Measurements from ENCODE around the gene SLC2A11. TPM values are rescaled to one million over a fixed set of nuclear protein-coding genes. Genes with fewer than 3 reads are reported as not detected.

SLC2A11 gene
- total and polyA plus RNA-seq, 10 of the 15 experiments (the other 5 are each of a cell fraction or from before 2014, with no cell fraction given) = 0.98 to 18.3 (median 8.6) TPM

- TF ChIP-seq BCL3 (IDR thresholded peaks at IDR 0.05; ENCODE audit: borderline replicate concordance, insufficient read depth, low read depth, low read length, poor library complexity, severe bottlenecking) (no peak), SREBF1 (IDR thresholded peaks at IDR 0.05; ENCODE audit: low read length) (no peak)
Observed at GRCh38 chr22:23926561-23926960, 68.9 kb downstream of the SLC2A11 start (continued).

Small RNA genes lying within 50 kb of the gene (small RNA-seq; reads per million reads assigned to genes)
- not detected for gene RN7SL268P

Other genes with a start within 250 kb of the SLC2A11 start
Only the 7 nearest of the 16 such genes appear.
- gene C22orf15, start 94.9 kb upstream of the SLC2A11 start, total RNA-seq (2014; rRNA removed) = 0.16 and 0.40 TPM in 2 replicates
- gene C22orf15, start 94.9 kb upstream of the SLC2A11 start, total RNA-seq (2014; rRNA removed; fragmentation: Illumina TruSeq; extraction: Trizol) = not detected in 2 replicates
- 0.40 TPM in 1 of 2 replicates, not detected in the other for gene C22orf15, start 94.9 kb upstream of the SLC2A11 start, total RNA-seq (2021)
- 0.05 TPM in 1 of 2 replicates, not detected in the other for gene C22orf15, start 94.9 kb upstream of the SLC2A11 start, polyA plus RNA-seq (2011; rRNA removed)
- 0.11 and 0.12 TPM in 2 replicates for gene C22orf15, start 94.9 kb upstream of the SLC2A11 start, polyA plus RNA-seq (2014; fragmentation: Illumina TruSeq; extraction: Trizol)
- gene C22orf15, start 94.9 kb upstream of the SLC2A11 start, polyA plus RNA-seq (2014; fragmentation: Nextera tagmentation; extraction: Ambion mirVana) = under 1 TPM in 1 of 2 experiments, not detected in 1; 0.07 TPM
- 0.04 and 0.47 TPM in 2 replicates for gene C22orf15, start 94.9 kb upstream of the SLC2A11 start, polyA plus RNA-seq (2014; rRNA removed)
- gene C22orf15, start 94.9 kb upstream of the SLC2A11 start, polyA plus RNA-seq (2016; fragmentation: Nextera tagmentation; extraction: Ambion mirVana) = under 1 TPM; 0.13 to 0.23 TPM
- gene CHCHD10, start 89.9 kb upstream of the SLC2A11 start, total RNA-seq (2014; rRNA removed) = 78.0 and 104 TPM in 2 replicates
- 103 and 117 TPM in 2 replicates for gene CHCHD10, start 89.9 kb upstream of the SLC2A11 start, total RNA-seq (2014; rRNA removed; fragmentation: Illumina TruSeq; extraction: Trizol)
- 237 and 241 TPM in 2 replicates for gene CHCHD10, start 89.9 kb upstream of the SLC2A11 start, total RNA-seq (2021)
- gene CHCHD10, start 89.9 kb upstream of the SLC2A11 start, polyA plus RNA-seq (2011; rRNA removed) = 23.9 and 34.4 TPM in 2 replicates
- 27.2 and 126 TPM in 2 replicates for gene CHCHD10, start 89.9 kb upstream of the SLC2A11 start, polyA plus RNA-seq (2014; fragmentation: Illumina TruSeq; extraction: Trizol)
- 100 to 1,000 TPM in 1 of 2 experiments, 10 to 100 TPM in 1; 13.2 to 216 TPM for gene CHCHD10, start 89.9 kb upstream of the SLC2A11 start, polyA plus RNA-seq (2014; fragmentation: Nextera tagmentation; extraction: Ambion mirVana)
- 129 and 191 TPM in 2 replicates for gene CHCHD10, start 89.9 kb upstream of the SLC2A11 start, polyA plus RNA-seq (2014; rRNA removed)
- gene CHCHD10, start 89.9 kb upstream of the SLC2A11 start, polyA plus RNA-seq (2016; fragmentation: Nextera tagmentation; extraction: Ambion mirVana) = 100 to 1,000 TPM; 135 to 202 TPM
- 0.60 and 1.0 TPM in 2 replicates for gene MMP11, start 85.0 kb upstream of the SLC2A11 start, total RNA-seq (2014; rRNA removed)
- gene MMP11, start 85.0 kb upstream of the SLC2A11 start, total RNA-seq (2014; rRNA removed; fragmentation: Illumina TruSeq; extraction: Trizol) = not detected in 2 replicates
- gene MMP11, start 85.0 kb upstream of the SLC2A11 start, total RNA-seq (2021) = 0.41 and 0.48 TPM in 2 replicates
- 0.12 TPM in 1 of 2 replicates, not detected in the other for gene MMP11, start 85.0 kb upstream of the SLC2A11 start, polyA plus RNA-seq (2011; rRNA removed)
- 0.03 TPM in 1 of 2 replicates, not detected in the other for gene MMP11, start 85.0 kb upstream of the SLC2A11 start, polyA plus RNA-seq (2014; fragmentation: Illumina TruSeq; extraction: Trizol)
- gene MMP11, start 85.0 kb upstream of the SLC2A11 start, polyA plus RNA-seq (2014; fragmentation: Nextera tagmentation; extraction: Ambion mirVana) = under 1 TPM in 1 of 2 experiments, not detected in 1; 0.05 TPM
- gene MMP11, start 85.0 kb upstream of the SLC2A11 start, polyA plus RNA-seq (2014; rRNA removed) = 0.18 and 1.1 TPM in 2 replicates
- gene MMP11, start 85.0 kb upstream of the SLC2A11 start, polyA plus RNA-seq (2016; fragmentation: Nextera tagmentation; extraction: Ambion mirVana) = under 1 TPM; 0.20 to 0.48 TPM
- gene SMARCB1, start 70.9 kb upstream of the SLC2A11 start, total RNA-seq (2014; rRNA removed) = 167 and 177 TPM in 2 replicates
- 108 and 112 TPM in 2 replicates for gene SMARCB1, start 70.9 kb upstream of the SLC2A11 start, total RNA-seq (2014; rRNA removed; fragmentation: Illumina TruSeq; extraction: Trizol)
- gene SMARCB1, start 70.9 kb upstream of the SLC2A11 start, total RNA-seq (2021) = 179 and 185 TPM in 2 replicates
- gene SMARCB1, start 70.9 kb upstream of the SLC2A11 start, polyA plus RNA-seq (2011; rRNA removed) = 183 and 187 TPM in 2 replicates
- gene SMARCB1, start 70.9 kb upstream of the SLC2A11 start, polyA plus RNA-seq (2014; fragmentation: Illumina TruSeq; extraction: Trizol) = 130 and 198 TPM in 2 replicates
- 10 to 100 TPM in 1 of 2 experiments, 1 to 10 TPM in 1; 9.1 to 17.9 TPM for gene SMARCB1, start 70.9 kb upstream of the SLC2A11 start, polyA plus RNA-seq (2014; fragmentation: Nextera tagmentation; extraction: Ambion mirVana)
- 215 and 239 TPM in 2 replicates for gene SMARCB1, start 70.9 kb upstream of the SLC2A11 start, polyA plus RNA-seq (2014; rRNA removed)
- gene SMARCB1, start 70.9 kb upstream of the SLC2A11 start, polyA plus RNA-seq (2016; fragmentation: Nextera tagmentation; extraction: Ambion mirVana) = 100 to 1,000 TPM; 192 to 207 TPM
- gene DERL3, start 18.9 kb upstream of the SLC2A11 start, total RNA-seq (2014; rRNA removed) = 14.6 and 21.0 TPM in 2 replicates
- gene DERL3, start 18.9 kb upstream of the SLC2A11 start, total RNA-seq (2014; rRNA removed; fragmentation: Illumina TruSeq; extraction: Trizol) = 8.7 and 9.4 TPM in 2 replicates
- gene DERL3, start 18.9 kb upstream of the SLC2A11 start, total RNA-seq (2021) = 17.4 and 19.4 TPM in 2 replicates
- gene DERL3, start 18.9 kb upstream of the SLC2A11 start, polyA plus RNA-seq (2011; rRNA removed) = 2.1 and 5.2 TPM in 2 replicates
- 2.3 and 7.4 TPM in 2 replicates for gene DERL3, start 18.9 kb upstream of the SLC2A11 start, polyA plus RNA-seq (2014; fragmentation: Illumina TruSeq; extraction: Trizol)
- gene DERL3, start 18.9 kb upstream of the SLC2A11 start, polyA plus RNA-seq (2014; fragmentation: Nextera tagmentation; extraction: Ambion mirVana) = 1 to 10 TPM; 4.1 to 6.4 TPM
- 28.1 and 29.7 TPM in 2 replicates for gene DERL3, start 18.9 kb upstream of the SLC2A11 start, polyA plus RNA-seq (2014; rRNA removed)
- gene DERL3, start 18.9 kb upstream of the SLC2A11 start, polyA plus RNA-seq (2016; fragmentation: Nextera tagmentation; extraction: Ambion mirVana) = 10 to 100 TPM; 49.1 to 52.4 TPM
- gene MIF, start 36.5 kb downstream of the SLC2A11 start, total RNA-seq (2014; rRNA removed) = 737 and 939 TPM in 2 replicates
- gene MIF, start 36.5 kb downstream of the SLC2A11 start, total RNA-seq (2014; rRNA removed; fragmentation: Illumina TruSeq; extraction: Trizol) = 183 and 215 TPM in 2 replicates
- 1,146 and 1,222 TPM in 2 replicates for gene MIF, start 36.5 kb downstream of the SLC2A11 start, total RNA-seq (2021)
- 233 and 593 TPM in 2 replicates for gene MIF, start 36.5 kb downstream of the SLC2A11 start, polyA plus RNA-seq (2011; rRNA removed)
- 5.2 and 37.7 TPM in 2 replicates for gene MIF, start 36.5 kb downstream of the SLC2A11 start, polyA plus RNA-seq (2014; fragmentation: Illumina TruSeq; extraction: Trizol)
- 100 to 1,000 TPM; 188 to 220 TPM for gene MIF, start 36.5 kb downstream of the SLC2A11 start, polyA plus RNA-seq (2014; fragmentation: Nextera tagmentation; extraction: Ambion mirVana)
- gene MIF, start 36.5 kb downstream of the SLC2A11 start, polyA plus RNA-seq (2014; rRNA removed) = 1,025 and 1,355 TPM in 2 replicates
- gene MIF, start 36.5 kb downstream of the SLC2A11 start, polyA plus RNA-seq (2016; fragmentation: Nextera tagmentation; extraction: Ambion mirVana) = 1,000 to 10,000 TPM; 2,816 to 2,972 TPM
- not detected in 2 replicates for gene GSTT2B, start 103.3 kb downstream of the SLC2A11 start, total RNA-seq (2014; rRNA removed)
- gene GSTT2B, start 103.3 kb downstream of the SLC2A11 start, total RNA-seq (2014; rRNA removed; fragmentation: Illumina TruSeq; extraction: Trizol) = not detected in 2 replicates
- 0.21 TPM in 1 of 2 replicates, not detected in the other for gene GSTT2B, start 103.3 kb downstream of the SLC2A11 start, total RNA-seq (2021)
- 0.15 TPM in 1 of 2 replicates, not detected in the other for gene GSTT2B, start 103.3 kb downstream of the SLC2A11 start, polyA plus RNA-seq (2011; rRNA removed)
- gene GSTT2B, start 103.3 kb downstream of the SLC2A11 start, polyA plus RNA-seq (2014; fragmentation: Illumina TruSeq; extraction: Trizol) = not detected in 2 replicates
- not detected for gene GSTT2B, start 103.3 kb downstream of the SLC2A11 start, polyA plus RNA-seq (2014; fragmentation: Nextera tagmentation; extraction: Ambion mirVana)
- not detected in 2 replicates for gene GSTT2B, start 103.3 kb downstream of the SLC2A11 start, polyA plus RNA-seq (2014; rRNA removed)
- gene GSTT2B, start 103.3 kb downstream of the SLC2A11 start, polyA plus RNA-seq (2016; fragmentation: Nextera tagmentation; extraction: Ambion mirVana) = under 1 TPM in 1 of 2 experiments, not detected in 1; 0.29 TPM

Data from GM12878 (cell line).